Anterior cingulate cortex (tissue), 58 donors: ENCODE data around the gene SERPINE1.

Experiments
- DNase-seq, 58 donors: peaks; one replicate each; lab custom pipeline; 2025; lab: John Stamatoyannopoulos, UW

Gene SERPINE1

DNA sequence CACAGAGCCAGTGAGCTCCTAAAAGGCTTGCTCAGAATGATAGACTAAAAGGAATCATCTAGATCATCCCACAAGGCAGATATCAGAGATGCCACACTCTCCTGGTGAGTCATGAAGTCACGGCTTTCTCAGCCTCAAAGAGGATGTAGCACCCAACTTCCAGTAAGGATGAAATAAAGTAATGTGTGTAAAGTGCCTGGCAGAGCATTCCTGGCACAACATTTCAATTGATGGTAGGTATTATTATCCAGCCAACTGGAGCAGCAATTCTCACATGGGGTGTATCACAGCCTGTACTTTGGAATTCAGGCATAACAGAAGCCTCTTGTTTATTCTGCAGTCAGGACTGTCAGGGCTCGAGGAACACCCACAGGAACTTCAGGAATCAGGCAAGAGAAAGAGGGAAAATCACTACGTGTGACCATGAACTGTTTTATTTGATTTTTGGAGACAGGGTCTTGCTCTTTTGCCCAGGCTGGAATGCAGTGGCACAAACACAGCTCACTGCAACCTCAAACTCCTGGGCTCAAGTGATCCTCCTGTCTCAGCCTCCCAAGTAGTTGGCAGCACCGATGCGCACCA lies 58.4 kb downstream of the SERPINE1 start:
- DNase-seq = peak in 16 of 58 donors; percentile 4 to 74 (median 21)

DNA sequence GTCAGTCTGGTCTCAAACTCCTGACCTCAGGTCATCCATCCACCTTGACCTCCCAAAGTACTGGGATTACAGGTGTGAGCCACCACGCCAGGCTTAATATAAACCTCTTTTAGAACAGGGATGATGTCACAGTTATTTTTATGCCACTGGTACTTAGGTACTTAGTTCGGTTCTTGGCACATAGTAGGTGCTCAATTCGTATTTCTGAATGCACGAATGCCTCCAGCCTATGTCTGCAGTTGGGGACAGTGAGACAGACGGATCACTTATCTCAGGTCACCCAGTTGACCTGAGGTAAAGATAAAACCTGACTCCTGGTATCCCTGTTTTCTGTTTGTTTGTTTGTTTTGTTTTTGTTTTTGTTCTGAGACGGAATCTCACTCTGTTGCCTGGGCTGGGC lies 59.3 kb downstream of the SERPINE1 start:
- DNase-seq = no peak

DNA sequence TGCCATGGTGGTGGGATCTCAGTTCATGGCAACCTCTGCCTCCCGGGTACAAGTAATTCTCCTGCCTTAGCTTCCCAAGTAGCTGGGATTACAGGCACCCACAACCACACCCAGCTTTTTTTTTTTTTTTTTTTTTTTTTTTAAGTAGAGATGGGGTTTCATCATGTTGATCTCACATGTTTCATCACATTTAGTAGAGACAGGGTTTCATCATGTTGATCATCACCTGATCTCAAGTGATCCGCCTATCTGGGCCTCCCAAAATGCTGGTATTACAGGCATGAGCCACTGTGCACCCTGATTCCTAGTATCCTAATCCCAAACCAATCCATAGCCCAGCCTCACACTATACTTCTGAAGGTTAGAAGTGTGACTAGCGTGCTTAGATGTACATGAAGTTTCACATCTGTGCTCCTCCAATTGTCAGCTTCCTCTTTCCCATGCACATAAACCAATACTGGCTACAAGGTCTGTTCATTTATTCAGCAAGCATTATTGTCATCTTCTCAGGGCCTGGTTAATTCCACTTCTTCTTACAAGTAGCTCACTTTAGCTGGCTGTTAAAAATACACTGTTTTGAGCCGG lies 60.0 kb downstream of the SERPINE1 start:
- no peak for DNase-seq
